Hippocampal formation (tissue), 2 donors: ENCODE data around the gene NHS.

Experiments
- DNase-seq, 2 donors: peaks; one replicate each; lab custom pipeline; 2025; lab: John Stamatoyannopoulos, UW

The NHS gene

GRCh38 chrX:17736478-17736855 is 361.5 kb downstream of the NHS start:
- no peak for DNase-seq

- peak; percentile 83 to 92 for DNase-seq
Measured at GRCh38 chrX:17736856-17737709, 362.1 kb downstream of the NHS start, which contains the start of gene SCML1. TSS of gene SCML1 (plus strand) at chrX:17737493. CDS start at chrX:17744187, 6,694 bp downstream.

GRCh38 chrX:17737710-17737985 is 362.6 kb downstream of the NHS start:
- no peak for DNase-seq

GRCh38 chrX:17737986-17738713 is 363.1 kb downstream of the NHS start:
- no peak for DNase-seq

- no peak for DNase-seq
Measured at GRCh38 chrX:17738737-17739535, 363.9 kb downstream of the NHS start.

- no peak for DNase-seq
Measured at GRCh38 chrX:17740137-17741122, 365.4 kb downstream of the NHS start.

- no peak for DNase-seq
Measured at GRCh38 chrX:17741123-17741511, 366.1 kb downstream of the NHS start.

- DNase-seq = no peak
Measured at GRCh38 chrX:17743913-17744312, 368.9 kb downstream of the NHS start.

GRCh38 chrX:17744896-17745523 is 370.0 kb downstream of the NHS start:
- no peak for DNase-seq

GRCh38 chrX:17747692-17748091 is 372.7 kb downstream of the NHS start:
- no peak for DNase-seq

- DNase-seq = no peak
Measured at GRCh38 chrX:17748684-17749083, 373.7 kb downstream of the NHS start.

GRCh38 chrX:17750436-17750835 is 375.4 kb downstream of the NHS start:
- no peak for DNase-seq

GRCh38 chrX:17758382-17758781 is 383.4 kb downstream of the NHS start:
- DNase-seq = no peak

GRCh38 chrX:17759990-17760389 is 385.0 kb downstream of the NHS start:
- DNase-seq = no peak

GRCh38 chrX:17767734-17768133 is 392.7 kb downstream of the NHS start:
- DNase-seq = no peak

- DNase-seq = no peak
Measured at GRCh38 chrX:17768997-17769396, 394.0 kb downstream of the NHS start.

GRCh38 chrX:17769701-17770269 is 394.8 kb downstream of the NHS start:
- DNase-seq = no peak

GRCh38 chrX:17773221-17773876 is 398.3 kb downstream of the NHS start:
- DNase-seq = no peak

- DNase-seq = no peak
Measured at GRCh38 chrX:17774053-17774452, 399.1 kb downstream of the NHS start.

- DNase-seq = no peak
Measured at GRCh38 chrX:17778997-17779396, 404.0 kb downstream of the NHS start.
